GM12891 (cell line): ENCODE measurements around the gene ST7.

Source experiments
- POLR2A ChIP-seq: IDR thresholded peaks from 2 replicates; pipeline ENCODE4 v1.6.1; 2011; ENCODE audit warnings: low read depth, low read length, control low read depth
- POLR2AphosphoS5 ChIP-seq: IDR thresholded peaks from 2 replicates; pipeline ENCODE4 v1.6.1; 2011; ENCODE audit warnings: low read depth, low read length, control low read depth
- POU2F2 ChIP-seq: IDR thresholded peaks from 2 replicates; pipeline ENCODE4 v1.6.1; 2011; ENCODE audit warnings: low read depth, mild to moderate bottlenecking, control low read depth, low read length, moderate library complexity
- SPI1 ChIP-seq: IDR thresholded peaks from 2 replicates; pipeline ENCODE4 v1.6.1; 2011; ENCODE audit warnings: low read depth, low read length, control low read depth
- TAF1 ChIP-seq: IDR thresholded peaks from 2 replicates; pipeline ENCODE4 v1.6.1; 2011; ENCODE audit warnings: low read depth, low read length, control low read depth

DNA sequence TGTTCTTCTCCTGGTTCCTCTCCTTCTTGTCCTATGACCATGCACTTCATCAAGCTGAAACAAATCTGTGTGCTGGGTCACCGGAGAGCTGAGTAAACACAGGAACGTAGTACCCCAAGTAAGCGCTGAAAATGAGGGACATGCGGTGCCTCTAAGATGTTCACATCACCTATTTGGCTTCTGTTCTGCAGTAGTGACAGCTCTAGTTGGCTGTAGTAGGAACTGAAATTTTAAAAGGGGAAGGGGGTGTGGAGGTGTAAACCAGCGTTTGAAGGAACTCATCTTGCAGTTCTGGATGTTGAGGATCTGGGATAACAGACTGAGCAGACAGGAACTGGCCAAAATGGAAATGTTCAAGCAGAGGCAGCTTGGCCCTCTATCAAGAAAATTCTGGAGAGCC lies 284.3 kb downstream of the ST7 start:
- TF ChIP-seq TAF1, result no peak
- no peak for TF ChIP-seq POLR2A
- no peak for TF ChIP-seq POLR2AphosphoS5
- peak; percentile 75 for TF ChIP-seq SPI1
- no peak for TF ChIP-seq POU2F2
